Esophagus squamous epithelium (tissue), 5 donors: Measurements from ENCODE around the gene ARFGEF3. TPM values are rescaled to one million over a fixed set of nuclear protein-coding genes. Genes with fewer than 3 reads are reported as not detected.
A peak's percentile ranks its signal among the peaks of the same experiment; 100 is the strongest.
"Not testable (repeated sequence)": the region's sequence is repeated elsewhere in the genome, so short reads cannot be mapped to it uniquely, and the experiment has no call there.

Experiments used
- DNase-seq: peaks from one replicate; lab custom pipeline; 2025; lab: John Stamatoyannopoulos, UW
- H3K27ac ChIP-seq, 4 donors: fragments of 200-600 bp; sonication (generic); one replicate each; pipeline ENCODE4 v1.5.1; 2016 to 2019; ENCODE audit warnings: mild to moderate bottlenecking in 1 of 4
- H3K27me3 ChIP-seq, 4 donors: fragments of 200-600 bp; sonication (generic); 1 replicate in 3 of 4; 2 replicates in 1 of 4; pipeline versions ENCODE4 v1.5.1 to v1.6.0; 2017 to 2021; ENCODE audit warnings: antibody characterized with exemption in 1 of 4
- H3K36me3 ChIP-seq, 3 donors: fragments of 200-600 bp; sonication (generic); one replicate each; pipeline ENCODE4 v1.5.1; 2016 to 2019
- H3K4me1 ChIP-seq, 3 donors: fragments of 200-600 bp; sonication (generic); one replicate each; pipeline ENCODE4 v1.5.1; 2017 to 2019
- H3K4me3 ChIP-seq, 4 donors: fragments of 200-600 bp; sonication (generic); 1 replicate in 3 of 4; 2 replicates in 1 of 4; pipeline ENCODE4 v1.5.1; 2016 to 2019; ENCODE audit warnings: mild to moderate bottlenecking in 2 of 4, moderate library complexity in 1 of 4
- H3K9me3 ChIP-seq, 3 donors: fragments of 200-600 bp; sonication (generic); one replicate each; pipeline ENCODE4 v1.5.1; 2016 to 2019
- POLR2A ChIP-seq, 4 donors: fragments of 450-650 bp; IDR thresholded peaks; one replicate each; pipeline ENCODE4 v1.6.1; 2017; ENCODE audit warnings: antibody characterized with exemption in 4 of 4, mild to moderate bottlenecking in 4 of 4, moderate library complexity in 3 of 4
- WGBS, 2 donors: methylation state at CpG; one replicate each; pipeline ENCODE4 v1.1.5; 2018; 5-methylcytosine and 5-hydroxymethylcytosine counted together
- intact Hi-C: fragments of 100-400 bp; cut with DNase I; formaldehyde crosslinking; loops from one replicate; pipeline ENCODE4 v1.15.0; 2022
- total RNA-seq, 4 donors: library from RNA; depleted of rRNA; stranded (reverse); fragments of >200 nt; gene quantifications; one replicate each; pipeline ENCODE4 v1.1.0, GENCODE V29; 2016
- TF ChIP-seq, protein P1 (sequence below), 6 experiments: fragments of 450-650 bp in 4 of 6; fragments of 200-600 bp in 2 of 6; sonication (generic) in 2 of 6; IDR thresholded peaks; one replicate each; pipeline ENCODE4 v1.5.1; 2016 to 2019; ENCODE audit warnings: antibody characterized with exemption in 6 of 6, mild to moderate bottlenecking in 4 of 6, moderate library complexity in 4 of 6
- donor health status: DM: yes; HTN: yes; CAD: no.

The ARFGEF3 gene
- total RNA-seq, 4 donors from 2014 or later, result 0.92 to 1.0 (median 0.99) TPM

DNA sequence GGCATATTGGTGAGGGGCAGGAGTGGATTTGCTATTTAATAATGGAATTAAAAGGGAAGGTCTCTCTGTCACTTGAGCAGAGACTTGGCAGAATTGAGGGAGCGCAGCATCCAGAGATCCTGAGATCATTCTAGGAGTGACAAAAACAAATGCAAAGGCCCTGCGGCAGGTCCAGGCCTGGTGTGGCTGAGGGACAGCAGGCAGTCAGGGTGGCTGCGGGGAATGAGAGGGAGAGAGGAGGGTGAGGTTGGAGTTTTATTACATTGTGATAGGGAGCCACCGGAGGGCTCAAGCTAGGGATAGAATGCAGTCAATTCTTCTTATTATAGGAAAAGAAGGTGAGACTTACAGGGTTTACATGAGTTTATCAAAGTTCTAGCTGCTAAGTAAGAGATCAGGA lies 116.1 kb downstream of the ARFGEF3 start:
- TF ChIP-seq, protein P1, sequence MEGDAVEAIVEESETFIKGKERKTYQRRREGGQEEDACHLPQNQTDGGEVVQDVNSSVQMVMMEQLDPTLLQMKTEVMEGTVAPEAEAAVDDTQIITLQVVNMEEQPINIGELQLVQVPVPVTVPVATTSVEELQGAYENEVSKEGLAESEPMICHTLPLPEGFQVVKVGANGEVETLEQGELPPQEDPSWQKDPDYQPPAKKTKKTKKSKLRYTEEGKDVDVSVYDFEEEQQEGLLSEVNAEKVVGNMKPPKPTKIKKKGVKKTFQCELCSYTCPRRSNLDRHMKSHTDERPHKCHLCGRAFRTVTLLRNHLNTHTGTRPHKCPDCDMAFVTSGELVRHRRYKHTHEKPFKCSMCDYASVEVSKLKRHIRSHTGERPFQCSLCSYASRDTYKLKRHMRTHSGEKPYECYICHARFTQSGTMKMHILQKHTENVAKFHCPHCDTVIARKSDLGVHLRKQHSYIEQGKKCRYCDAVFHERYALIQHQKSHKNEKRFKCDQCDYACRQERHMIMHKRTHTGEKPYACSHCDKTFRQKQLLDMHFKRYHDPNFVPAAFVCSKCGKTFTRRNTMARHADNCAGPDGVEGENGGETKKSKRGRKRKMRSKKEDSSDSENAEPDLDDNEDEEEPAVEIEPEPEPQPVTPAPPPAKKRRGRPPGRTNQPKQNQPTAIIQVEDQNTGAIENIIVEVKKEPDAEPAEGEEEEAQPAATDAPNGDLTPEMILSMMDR (IDR thresholded peaks at IDR 0.05), result no peak
- no peak for TF ChIP-seq POLR2A (IDR thresholded peaks at IDR 0.05)
- Histone ChIP-seq H3K27ac (no peak overlapping the region), H3K9me3 (no peaks in the 10 kb centered on the region), H3K36me3 (no peaks in the 10 kb centered on the region), H3K4me1 (no peaks in the 10 kb centered on the region), H3K4me3 (no peak overlapping the region), H3K27me3 (no peaks in the 10 kb centered on the region)
- 88 to 89% methylated on average over 4 of the region's 4 CpGs for WGBS, 2 donors
- no peak for DNase-seq
- intact Hi-C loops, result no loop called here

DNA sequence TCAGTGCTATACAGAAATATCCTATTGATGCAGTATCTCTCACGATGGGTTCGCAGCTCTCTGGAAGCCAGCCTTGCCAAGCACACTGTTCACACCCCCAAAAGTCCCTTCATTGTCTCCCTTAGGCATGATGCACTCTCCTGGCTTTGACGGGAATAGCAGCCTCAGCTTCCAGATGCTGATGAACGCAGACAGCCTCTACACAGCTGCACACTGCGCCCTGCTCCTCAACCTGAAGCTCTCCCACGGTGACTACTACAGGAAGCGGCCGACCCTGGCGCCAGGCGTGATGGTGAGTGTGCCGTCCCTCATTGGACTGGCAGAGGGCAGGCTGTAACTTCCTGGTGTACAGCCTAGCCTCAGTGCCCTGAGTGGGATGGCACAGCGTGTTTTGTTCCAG lies 116.6 kb downstream of the ARFGEF3 start:
- intact Hi-C loops, result no loop called here

DNA sequence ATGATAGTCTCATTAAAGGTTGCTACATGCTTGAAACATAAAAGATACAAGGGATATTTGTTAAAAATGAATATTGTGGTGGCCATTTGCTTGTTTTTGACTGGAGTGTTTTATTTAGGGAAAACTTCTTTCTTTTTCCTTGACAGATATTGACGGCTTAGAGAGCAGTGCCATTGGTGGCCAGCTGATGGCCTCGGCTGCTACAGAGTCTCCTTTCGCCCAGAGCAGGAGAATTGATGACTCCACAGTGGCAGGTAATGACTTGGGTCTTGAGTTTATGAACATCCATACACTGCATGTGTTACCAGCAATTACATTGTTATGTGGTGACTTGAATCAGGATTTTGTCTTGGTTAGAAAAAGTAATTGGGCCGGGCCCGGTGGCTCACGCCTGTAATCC lies 124.1 kb downstream of the ARFGEF3 start:
- H3K27me3 ChIP-seq, result no peaks in the 10 kb centered on the region
- DNase-seq, result no peak
- WGBS, 2 donors, result 79 to 84% methylated on average over 4 to 6 of the region's 6 CpGs
- no peak overlapping the region for H3K27ac ChIP-seq
- no peaks in the 10 kb centered on the region for H3K36me3 ChIP-seq
- no peaks in the 10 kb centered on the region for H3K9me3 ChIP-seq
- intact Hi-C loops, result loop anchor here (10.0 kb wide), 1 partner anchor 171 kb away; no protein-coding TSS in a partner anchor
- no peak for TF ChIP-seq POLR2A (IDR thresholded peaks at IDR 0.05)
- TF ChIP-seq, protein P1 (IDR thresholded peaks at IDR 0.05), result peak in 1 of 6 experiments; percentile 20
- no peak overlapping the region for H3K4me3 ChIP-seq
- H3K4me1 ChIP-seq, result no peaks in the 10 kb centered on the region

More for the DNA sequence above, 116.6 kb downstream of the ARFGEF3 start:
- TF ChIP-seq, protein P1 (IDR thresholded peaks at IDR 0.05), result peak in 5 of 6 experiments; percentile 12 to 55 (median 31)
- TF ChIP-seq POLR2A (IDR thresholded peaks at IDR 0.05), result no peak
- Histone ChIP-seq H3K27me3 (no peaks in the 10 kb centered on the region), H3K36me3 (no peaks in the 10 kb centered on the region), H3K4me1 (no peaks in the 10 kb centered on the region), H3K9me3 (no peaks in the 10 kb centered on the region), H3K27ac (no peak overlapping the region), H3K4me3 (no peak overlapping the region)
- 43 to 46% methylated on average over 2 to 12 of the region's 12 CpGs for WGBS, 2 donors
- no peak for DNase-seq

DNA sequence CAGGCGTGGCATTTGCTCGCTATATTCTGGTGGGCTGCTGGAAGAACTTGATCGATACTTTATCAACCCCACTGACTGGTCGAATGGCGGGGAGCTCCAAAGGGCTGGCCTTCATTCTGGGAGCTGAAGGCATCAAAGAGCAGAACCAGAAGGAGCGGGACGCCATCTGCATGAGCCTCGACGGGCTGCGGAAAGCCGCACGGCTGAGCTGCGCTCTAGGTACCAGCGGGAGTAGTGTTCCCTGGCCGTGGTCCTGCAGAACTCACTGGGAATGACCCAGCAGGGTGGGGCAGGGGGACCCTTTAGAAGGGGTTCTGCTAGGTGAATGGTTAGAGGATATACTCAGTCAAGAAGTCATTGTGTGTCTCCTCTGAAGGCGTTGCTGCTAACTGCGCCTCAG lies 125.0 kb downstream of the ARFGEF3 start:
- DNase-seq, result no peak
- intact Hi-C loops, result loop anchor here (10.0 kb wide), 1 partner anchor 172 kb away; no protein-coding TSS in a partner anchor
- Histone ChIP-seq H3K4me3 (no peak overlapping the region), H3K9me3 (no peaks in the 10 kb centered on the region), H3K27me3 (no peaks in the 10 kb centered on the region), H3K4me1 (no peaks in the 10 kb centered on the region), H3K36me3 (no peaks in the 10 kb centered on the region), H3K27ac (no peak overlapping the region)
- TF ChIP-seq, protein P1 (IDR thresholded peaks at IDR 0.05), result no peak
- TF ChIP-seq POLR2A (IDR thresholded peaks at IDR 0.05), result no peak
- 82 to 92% methylated on average over 5 to 14 of the region's 17 CpGs for WGBS, 2 donors

DNA sequence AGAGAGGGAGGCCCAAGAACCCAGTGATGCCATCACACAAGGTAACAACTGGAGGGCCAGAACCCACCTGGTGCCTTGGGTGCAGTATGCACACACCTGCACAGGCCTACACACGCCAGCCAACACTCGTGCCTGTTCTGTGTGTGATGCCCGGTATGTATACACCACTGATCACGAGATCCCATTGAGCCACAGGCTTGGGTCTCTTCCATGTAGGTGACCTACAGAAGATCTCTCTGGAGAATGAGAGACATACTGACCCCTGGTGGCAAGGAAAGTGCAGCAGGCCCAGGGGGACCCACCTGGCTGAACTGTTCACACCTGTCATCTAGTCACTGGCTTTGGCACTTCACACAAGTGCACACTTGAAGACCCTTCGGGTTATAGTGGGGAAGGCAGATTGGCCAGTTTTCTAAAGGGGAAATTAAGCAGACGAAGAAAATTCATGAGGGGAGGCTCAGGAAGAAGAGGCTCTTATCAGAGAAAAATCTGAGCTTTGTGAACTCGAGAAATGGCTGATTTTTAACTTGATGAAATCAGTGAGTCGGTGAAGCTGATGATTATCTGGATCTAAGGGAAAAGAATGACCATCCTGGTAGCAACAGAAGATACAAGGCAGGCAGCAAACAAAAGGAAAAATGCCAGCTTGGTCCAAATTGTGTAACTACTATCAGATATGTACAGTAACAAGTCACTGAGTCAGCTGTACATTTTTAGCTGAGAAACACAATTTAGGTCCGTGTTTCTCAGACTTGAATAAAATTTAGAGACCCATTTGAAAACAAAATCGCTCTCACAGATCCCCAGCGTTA lies 125.6 kb downstream of the ARFGEF3 start:
- H3K4me1 ChIP-seq, result no peaks in the 10 kb centered on the region
- H3K27ac ChIP-seq, result no peak overlapping the region
- no peaks in the 10 kb centered on the region for H3K9me3 ChIP-seq
- H3K4me3 ChIP-seq, result no peak overlapping the region
- TF ChIP-seq, protein P1 (IDR thresholded peaks at IDR 0.05), result peak in 5 of 6 experiments; percentile 42 to 75 (median 54)
- no peak for TF ChIP-seq POLR2A (IDR thresholded peaks at IDR 0.05)
- WGBS, 2 donors, result 59 to 83% methylated on average over 7 to 11 of the region's 11 CpGs
- no peaks in the 10 kb centered on the region for H3K27me3 ChIP-seq
- no peaks in the 10 kb centered on the region for H3K36me3 ChIP-seq
- intact Hi-C loops, result loop anchor here (10.0 kb wide), 1 partner anchor 173 kb away; no protein-coding TSS in a partner anchor
- DNase-seq, result no peak

DNA sequence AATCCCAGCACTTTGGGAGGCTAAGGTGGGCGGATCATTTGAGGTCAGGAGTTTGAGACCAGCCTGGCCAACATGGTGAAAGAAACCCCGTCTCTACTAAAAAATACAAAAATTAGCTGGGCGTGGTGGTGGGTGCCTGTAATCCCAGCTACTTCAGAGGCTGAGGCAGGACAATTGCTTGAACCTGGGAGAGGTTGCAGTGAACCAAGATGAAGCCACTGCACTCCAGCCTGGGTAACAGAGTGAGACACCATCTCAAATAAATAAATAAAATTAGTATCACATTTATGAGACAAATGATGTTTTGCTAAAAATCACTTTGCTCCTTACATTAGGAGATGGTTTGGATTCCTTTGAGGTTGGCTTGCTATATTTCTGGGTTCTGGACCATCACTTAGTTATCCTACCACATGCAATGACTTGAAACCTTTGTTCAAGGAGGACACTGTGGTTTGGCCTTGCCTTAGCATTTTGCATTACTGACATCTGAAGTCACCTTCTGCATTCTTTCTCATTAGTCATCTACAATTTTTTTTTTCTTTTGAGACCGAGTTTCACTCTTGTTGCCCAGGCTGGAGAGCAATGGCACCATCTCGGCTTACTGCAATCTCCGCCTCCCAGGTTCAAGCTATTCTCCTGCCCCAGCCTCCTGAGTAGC lies 126.8 kb downstream of the ARFGEF3 start:
- intact Hi-C loops, result loop anchor here (10.0 kb wide), 1 partner anchor 174 kb away; no protein-coding TSS in a partner anchor
- H3K4me3 ChIP-seq, H3K27ac ChIP-seq, H3K9me3 ChIP-seq, H3K4me1 ChIP-seq, DNase-seq, H3K36me3 ChIP-seq, H3K27me3 ChIP-seq: not testable (repeated sequence)
- 73 to 81% methylated on average over 6 of the region's 6 CpGs for WGBS, 2 donors
